Measurements from ENCODE around the gene VAV3.

The VAV3 gene

DNA sequence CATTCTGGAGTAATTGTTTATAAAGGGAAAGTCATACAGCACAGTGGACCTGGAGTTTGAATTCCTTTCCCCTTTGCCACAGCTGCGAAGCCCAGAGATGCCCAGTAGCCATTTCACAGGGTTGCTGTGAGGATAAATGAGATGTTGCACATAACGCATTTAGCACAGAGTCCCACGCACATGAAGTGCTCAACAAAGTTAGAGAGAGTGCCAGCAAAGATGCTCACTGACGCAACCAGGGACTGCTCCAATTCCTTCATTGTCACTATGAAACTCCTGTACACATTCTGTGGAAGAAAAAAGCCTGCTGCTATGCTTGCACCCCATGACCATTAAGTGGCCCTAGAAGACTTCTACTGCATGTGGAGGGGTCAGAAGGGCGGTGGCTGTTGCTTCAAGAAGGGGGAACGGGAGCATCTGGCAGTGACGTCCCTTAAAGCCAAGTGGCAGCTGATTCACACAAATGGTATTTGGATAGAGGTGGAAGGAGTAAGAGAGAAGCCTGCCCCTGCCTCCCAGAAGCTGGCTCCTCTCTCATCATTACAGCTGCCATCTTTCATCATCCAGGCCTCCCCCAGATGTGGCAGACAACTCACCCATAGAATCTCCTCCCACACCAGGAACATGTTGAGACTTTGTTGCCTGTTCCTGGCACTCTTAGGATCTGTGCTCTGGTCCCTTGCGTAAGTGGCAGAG is 26.5 kb upstream of the VAV3 start:
- no peak overlapping the region for H3K4me3 ChIP-seq (ENCODE audit: control insufficient read depth, low read depth, low read length)
- DNase-seq (ENCODE audit: low read depth), result peak; percentile 87
- TF ChIP-seq, protein P1, sequence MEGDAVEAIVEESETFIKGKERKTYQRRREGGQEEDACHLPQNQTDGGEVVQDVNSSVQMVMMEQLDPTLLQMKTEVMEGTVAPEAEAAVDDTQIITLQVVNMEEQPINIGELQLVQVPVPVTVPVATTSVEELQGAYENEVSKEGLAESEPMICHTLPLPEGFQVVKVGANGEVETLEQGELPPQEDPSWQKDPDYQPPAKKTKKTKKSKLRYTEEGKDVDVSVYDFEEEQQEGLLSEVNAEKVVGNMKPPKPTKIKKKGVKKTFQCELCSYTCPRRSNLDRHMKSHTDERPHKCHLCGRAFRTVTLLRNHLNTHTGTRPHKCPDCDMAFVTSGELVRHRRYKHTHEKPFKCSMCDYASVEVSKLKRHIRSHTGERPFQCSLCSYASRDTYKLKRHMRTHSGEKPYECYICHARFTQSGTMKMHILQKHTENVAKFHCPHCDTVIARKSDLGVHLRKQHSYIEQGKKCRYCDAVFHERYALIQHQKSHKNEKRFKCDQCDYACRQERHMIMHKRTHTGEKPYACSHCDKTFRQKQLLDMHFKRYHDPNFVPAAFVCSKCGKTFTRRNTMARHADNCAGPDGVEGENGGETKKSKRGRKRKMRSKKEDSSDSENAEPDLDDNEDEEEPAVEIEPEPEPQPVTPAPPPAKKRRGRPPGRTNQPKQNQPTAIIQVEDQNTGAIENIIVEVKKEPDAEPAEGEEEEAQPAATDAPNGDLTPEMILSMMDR (conservative IDR thresholded peaks at IDR 0.05; ENCODE audit: control insufficient read depth, insufficient read depth, low read depth, low read length), result no peak

DNA sequence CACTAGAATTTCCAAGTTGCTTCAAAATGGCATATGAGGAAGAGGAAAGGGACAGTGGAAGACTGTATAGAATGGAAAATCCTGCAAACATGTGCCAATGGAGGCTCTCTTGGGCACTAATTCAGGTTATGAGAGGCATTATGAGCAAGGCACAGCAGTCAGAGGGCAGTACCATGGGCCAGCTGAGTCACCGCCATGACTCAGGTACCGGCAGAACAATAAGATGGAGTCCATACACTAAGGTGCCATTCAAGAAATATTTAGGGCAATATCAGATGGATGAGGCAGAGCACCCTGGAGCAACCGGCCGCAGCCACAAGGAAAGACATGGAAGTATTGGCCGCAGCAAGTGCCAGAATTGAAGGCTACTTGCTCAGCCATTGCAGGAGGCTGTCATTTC is 25.6 kb upstream of the VAV3 start:
- DNase-seq (ENCODE audit: low read depth), result peak; percentile 37
- no peak overlapping the region for H3K4me3 ChIP-seq (ENCODE audit: control insufficient read depth, low read depth, low read length)
- TF ChIP-seq, protein P1 (conservative IDR thresholded peaks at IDR 0.05; ENCODE audit: control insufficient read depth, insufficient read depth, low read depth, low read length), result no peak

DNA sequence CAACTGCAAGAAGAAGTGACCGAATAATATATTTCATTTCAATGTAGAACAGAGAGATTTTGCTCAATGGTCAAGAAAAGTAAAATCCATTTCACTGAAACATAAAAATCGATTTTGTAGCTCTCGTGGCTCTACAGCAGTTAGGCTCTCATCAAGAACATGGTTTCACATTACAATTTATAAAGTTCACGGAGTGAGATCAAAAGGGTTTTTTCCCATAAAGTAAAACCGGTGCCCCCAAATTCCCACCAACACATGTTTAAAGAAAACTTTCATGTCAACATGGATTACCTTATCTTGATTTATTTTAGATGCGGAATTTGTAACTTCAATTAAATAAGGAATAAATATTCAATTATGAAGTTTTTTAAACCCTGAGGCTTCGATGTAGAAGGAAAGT is 16.3 kb upstream of the VAV3 start:
- no peak overlapping the region for H3K4me3 ChIP-seq (ENCODE audit: control insufficient read depth, low read depth, low read length)
- TF ChIP-seq, protein P1 (conservative IDR thresholded peaks at IDR 0.05; ENCODE audit: control insufficient read depth, insufficient read depth, low read depth, low read length), result no peak
- DNase-seq (ENCODE audit: low read depth), result no peak

- no peak overlapping the region for H3K4me3 ChIP-seq (ENCODE audit: control insufficient read depth, low read depth, low read length)
- TF ChIP-seq, protein P1 (conservative IDR thresholded peaks at IDR 0.05; ENCODE audit: control insufficient read depth, insufficient read depth, low read depth, low read length), result no peak
- DNase-seq (ENCODE audit: low read depth), result no peak
Measured at GRCh38 chr1:107979926-107980325, 14.9 kb upstream of the VAV3 start.

- TF ChIP-seq, protein P1 (conservative IDR thresholded peaks at IDR 0.05; ENCODE audit: control insufficient read depth, insufficient read depth, low read depth, low read length), result no peak
- no peak overlapping the region for H3K4me3 ChIP-seq (ENCODE audit: control insufficient read depth, low read depth, low read length)
Measured at GRCh38 chr1:107979088-107979487, 14.1 kb upstream of the VAV3 start.

GRCh38 chr1:107976836-107977235 is 11.9 kb upstream of the VAV3 start:
- DNase-seq (ENCODE audit: low read depth), result peak; percentile 52
- H3K4me3 ChIP-seq (ENCODE audit: control insufficient read depth, low read depth, low read length), result no peak overlapping the region
- TF ChIP-seq, protein P1 (conservative IDR thresholded peaks at IDR 0.05; ENCODE audit: control insufficient read depth, insufficient read depth, low read depth, low read length), result no peak

More at GRCh38 chr1:107979088-107979487, 14.1 kb upstream of the VAV3 start:
- DNase-seq (ENCODE audit: low read depth), result no peak
